GM23338 (cell line): Measurements from ENCODE around the gene ERC2. TPM values are rescaled to one million over a fixed set of nuclear protein-coding genes. Genes with fewer than 3 reads are reported as not detected.

Source experiments
- ATAC-seq: fragments of 200-7000 bp; cut with Tn5 transposase; 3 replicates; pipeline ENCODE4 v1.9.1; 2020
- DNase-seq: peaks from one replicate; pipeline ENCODE4 v3.0.0-alpha.2; 2015; ENCODE audit warnings: low spot score
- H2AFZ ChIP-seq: fragments of 200-600 bp; sonication (generic); 2 replicates; pipeline ENCODE4 v1.8.0; 2016; ENCODE audit warnings: antibody characterized with exemption, mild to moderate bottlenecking, moderate library complexity
- H3F3A ChIP-seq: fragments of 200-600 bp; sonication (generic); replicated peaks from 2 replicates; pipeline ENCODE4 v1.8.0; 2017; ENCODE audit warnings: antibody characterized with exemption, mixed run types, low read depth
- H3K27ac ChIP-seq: fragments of 200-600 bp; sonication (generic); 2 replicates; pipeline ENCODE4 v1.6.1; 2016; ENCODE audit warnings: low read depth
- H3K27me3 ChIP-seq: fragments of 200-600 bp; sonication (generic); 2 replicates; pipeline ENCODE4 v1.8.0; 2016; ENCODE audit warnings: mild to moderate bottlenecking, mixed run types, moderate library complexity; ENCODE audit not compliant: insufficient read depth
- H3K36me3 ChIP-seq: fragments of 200-600 bp; sonication (generic); 2 replicates; pipeline ENCODE4 v1.8.0; 2016; ENCODE audit warnings: mild to moderate bottlenecking; ENCODE audit not compliant: insufficient read depth
- H3K4me1 ChIP-seq: fragments of 200-600 bp; sonication (generic); 2 replicates; pipeline ENCODE4 v1.8.0; 2016; ENCODE audit warnings: mild to moderate bottlenecking, moderate library complexity; ENCODE audit not compliant: insufficient read depth
- H3K4me2 ChIP-seq: fragments of 200-600 bp; sonication (generic); 2 replicates; pipeline ENCODE4 v1.7.1; 2017; ENCODE audit warnings: mixed run types
- H3K4me3 ChIP-seq: fragments of 200-600 bp; sonication (generic); 2 replicates; pipeline ENCODE4 v1.6.1; 2016; ENCODE audit warnings: mixed run types
- H3K79me2 ChIP-seq: fragments of 200-600 bp; sonication (generic); replicated peaks from 2 replicates; pipeline ENCODE4 v1.8.0; 2017; ENCODE audit warnings: mild to moderate bottlenecking; ENCODE audit not compliant: insufficient read depth
- H3K9me2 ChIP-seq: fragments of 200-600 bp; sonication (generic); 2 replicates; pipeline ENCODE4 v1.8.0; 2017; ENCODE audit not compliant: insufficient read depth
- H4K20me1 ChIP-seq: fragments of 200-600 bp; sonication (generic); replicated peaks from 2 replicates; pipeline ENCODE4 v1.8.0; 2017; ENCODE audit warnings: mild to moderate bottlenecking; ENCODE audit not compliant: insufficient read depth
- H3K27ac Mint-ChIP-seq: 2 replicates; pipeline ENCODE4 v1.8.0; 2020; ENCODE audit warnings: inconsistent platforms, mild to moderate bottlenecking, moderate library complexity, mixed read lengths
- H3K27me3 Mint-ChIP-seq: 3 replicates; pipeline ENCODE4 v1.8.0; 2022; ENCODE audit warnings: low read depth, mild to moderate bottlenecking, moderate library complexity, mixed read lengths, inconsistent platforms; ENCODE audit not compliant: insufficient read depth, poor library complexity
- H3K36me3 Mint-ChIP-seq: 3 replicates; pipeline ENCODE4 v1.8.0; 2021; ENCODE audit warnings: low read depth, mild to moderate bottlenecking, inconsistent platforms, moderate library complexity, mixed read lengths
- H3K4me1 Mint-ChIP-seq: 3 replicates; pipeline ENCODE4 v1.8.0; 2020; ENCODE audit warnings: mild to moderate bottlenecking, inconsistent platforms, mixed read lengths
- H3K4me3 Mint-ChIP-seq: 3 replicates; pipeline ENCODE4 v1.8.0; 2021; ENCODE audit warnings: moderate library complexity, mild to moderate bottlenecking, inconsistent platforms, mixed read lengths
- H3K9me3 Mint-ChIP-seq: 3 replicates; pipeline ENCODE4 v1.8.0; 2020; ENCODE audit warnings: moderate library complexity, mild to moderate bottlenecking, inconsistent platforms, mixed read lengths
- CREB1 ChIP-seq: fragments of 250-450 bp; sonication (Bioruptor Pico); IDR thresholded peaks from 2 replicates; pipeline ENCODE4 v1.5.0; 2020; ENCODE audit warnings: low read depth, mild to moderate bottlenecking, moderate library complexity
- EZH2 ChIP-seq: fragments of 200-600 bp; sonication (generic); IDR thresholded peaks from one replicate; pipeline ENCODE4 v1.8.0; 2017; ENCODE audit warnings: antibody characterized with exemption, mild to moderate bottlenecking, low read depth; ENCODE audit not compliant: unreplicated experiment
- EZH2phosphoT487 ChIP-seq: fragments of 200-600 bp; sonication (generic); IDR thresholded peaks from one replicate; pipeline ENCODE4 v1.8.1; 2018; ENCODE audit warnings: antibody characterized with exemption; ENCODE audit not compliant: unreplicated experiment
- JUNB ChIP-seq: IDR thresholded peaks from one replicate; pipeline ENCODE4 v1.6.1; 2016; ENCODE audit warnings: antibody characterized with exemption; ENCODE audit not compliant: unreplicated experiment
- NANOG ChIP-seq: IDR thresholded peaks from 2 replicates; pipeline ENCODE4 v1.6.1; 2016; ENCODE audit warnings: antibody characterized with exemption, borderline replicate concordance
- POLR2AphosphoS5 ChIP-seq: IDR thresholded peaks from 2 replicates; pipeline ENCODE4 v1.6.1; 2016; ENCODE audit warnings: antibody characterized with exemption, low read depth
- STAT1 ChIP-seq: IDR thresholded peaks from one replicate; pipeline ENCODE4 v1.6.1; 2016; ENCODE audit warnings: antibody characterized with exemption; ENCODE audit not compliant: unreplicated experiment
- ZNF114 ChIP-seq: fragments of 250-450 bp; sonication (Bioruptor Pico); IDR thresholded peaks from 2 replicates; pipeline ENCODE4 v1.5.0; 2020; ENCODE audit warnings: mild to moderate bottlenecking, moderate library complexity
- ZNF331 ChIP-seq: fragments of 250-450 bp; sonication (Bioruptor Pico); IDR thresholded peaks from 2 replicates; pipeline ENCODE4 v1.5.0; 2020; ENCODE audit warnings: low read depth, mild to moderate bottlenecking, moderate library complexity
- ZNF462 ChIP-seq: fragments of 250-450 bp; sonication (Bioruptor Pico); IDR thresholded peaks from 2 replicates; pipeline ENCODE4 v1.5.0; 2020; ENCODE audit warnings: mild to moderate bottlenecking, moderate library complexity
- polyA plus RNA-seq: library from polyadenylated mRNA; unstranded; fragments of >200 nt; fragmentation: Nextera tagmentation; extraction: Ambion mirVana; gene quantifications from 2 replicates; pipeline ENCODE4 v1.2.1, GENCODE V29; 2016
- total RNA-seq: library from RNA; depleted of rRNA; stranded (reverse); fragments of >200 nt; shearing (Covaris generic); gene quantifications from 2 replicates; pipeline ENCODE4 v1.2.3, GENCODE V29; 2014
- TF ChIP-seq, protein P1 (sequence below): IDR thresholded peaks from 2 replicates; pipeline ENCODE4 v1.6.1; 2016; ENCODE audit warnings: antibody characterized with exemption
- TF ChIP-seq, protein P2 (sequence below): IDR thresholded peaks from one replicate; pipeline ENCODE4 v1.6.1; 2018; ENCODE audit warnings: antibody characterized with exemption; ENCODE audit not compliant: unreplicated experiment
- TF ChIP-seq, protein P3 (sequence below), 2 experiments: fragments of 200-600 bp in 1 of 2; sonication (generic) in 1 of 2; conservative IDR thresholded peaks; 2 replicates each; pipeline versions ENCODE4 v1.5.1 to v1.6.1; 2016 to 2017; ENCODE audit warnings: antibody characterized with exemption in 2 of 2, low read depth in 2 of 2, mild to moderate bottlenecking in 2 of 2, moderate library complexity in 1 of 2

The ERC2 gene
- total and polyA plus RNA-seq, 2 experiments from 2014 or later, result 11.8 to 13.7 TPM

- H3K4me1 ChIP-seq, result no peaks in the 10 kb centered on the region
- no peak for ATAC-seq
- no peak overlapping the region for H3K27ac Mint-ChIP-seq
- peaks cover 4% of the 10 kb centered on the region; the same call in 2 of the 3 replicates for H3K4me1 Mint-ChIP-seq
- H4K20me1 ChIP-seq, result no peaks in the 10 kb centered on the region
- peaks cover 6% of the 10 kb centered on the region for H3K9me2 ChIP-seq
- no peaks in the 10 kb centered on the region for H3K27me3 ChIP-seq
- DNase-seq, result no peak
- no peaks in the 10 kb centered on the region for H3K9me3 Mint-ChIP-seq
- no peak overlapping the region for H3K27ac ChIP-seq
- no peaks in the 10 kb centered on the region for H3F3A ChIP-seq
- peaks cover 2% of the 10 kb centered on the region for H3K27me3 Mint-ChIP-seq
- H3K4me2 ChIP-seq, result no peak overlapping the region
- H3K4me3 Mint-ChIP-seq, result no peak overlapping the region
- H2AFZ ChIP-seq, result no peak overlapping the region
- H3K36me3 Mint-ChIP-seq, result no peaks in the 10 kb centered on the region
- no peaks in the 10 kb centered on the region for H3K79me2 ChIP-seq
- no peak overlapping the region for H3K4me3 ChIP-seq
- H3K36me3 ChIP-seq, result no peaks in the 10 kb centered on the region
- TF ChIP-seq ZNF114 (CRISPR knock-in tag) (no peak), ZNF331 (CRISPR knock-in tag) (no peak), CREB1 (no peak), NANOG (no peak), JUNB (no peak), POLR2AphosphoS5 (no peak), ZNF462 (CRISPR knock-in tag) (no peak), STAT1 (no peak), EZH2 (no peak), EZH2phosphoT487 (no peak)
- TF ChIP-seq, protein P1, sequence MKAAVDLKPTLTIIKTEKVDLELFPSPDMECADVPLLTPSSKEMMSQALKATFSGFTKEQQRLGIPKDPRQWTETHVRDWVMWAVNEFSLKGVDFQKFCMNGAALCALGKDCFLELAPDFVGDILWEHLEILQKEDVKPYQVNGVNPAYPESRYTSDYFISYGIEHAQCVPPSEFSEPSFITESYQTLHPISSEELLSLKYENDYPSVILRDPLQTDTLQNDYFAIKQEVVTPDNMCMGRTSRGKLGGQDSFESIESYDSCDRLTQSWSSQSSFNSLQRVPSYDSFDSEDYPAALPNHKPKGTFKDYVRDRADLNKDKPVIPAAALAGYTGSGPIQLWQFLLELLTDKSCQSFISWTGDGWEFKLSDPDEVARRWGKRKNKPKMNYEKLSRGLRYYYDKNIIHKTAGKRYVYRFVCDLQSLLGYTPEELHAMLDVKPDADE, result no peak
- TF ChIP-seq, protein P2, sequence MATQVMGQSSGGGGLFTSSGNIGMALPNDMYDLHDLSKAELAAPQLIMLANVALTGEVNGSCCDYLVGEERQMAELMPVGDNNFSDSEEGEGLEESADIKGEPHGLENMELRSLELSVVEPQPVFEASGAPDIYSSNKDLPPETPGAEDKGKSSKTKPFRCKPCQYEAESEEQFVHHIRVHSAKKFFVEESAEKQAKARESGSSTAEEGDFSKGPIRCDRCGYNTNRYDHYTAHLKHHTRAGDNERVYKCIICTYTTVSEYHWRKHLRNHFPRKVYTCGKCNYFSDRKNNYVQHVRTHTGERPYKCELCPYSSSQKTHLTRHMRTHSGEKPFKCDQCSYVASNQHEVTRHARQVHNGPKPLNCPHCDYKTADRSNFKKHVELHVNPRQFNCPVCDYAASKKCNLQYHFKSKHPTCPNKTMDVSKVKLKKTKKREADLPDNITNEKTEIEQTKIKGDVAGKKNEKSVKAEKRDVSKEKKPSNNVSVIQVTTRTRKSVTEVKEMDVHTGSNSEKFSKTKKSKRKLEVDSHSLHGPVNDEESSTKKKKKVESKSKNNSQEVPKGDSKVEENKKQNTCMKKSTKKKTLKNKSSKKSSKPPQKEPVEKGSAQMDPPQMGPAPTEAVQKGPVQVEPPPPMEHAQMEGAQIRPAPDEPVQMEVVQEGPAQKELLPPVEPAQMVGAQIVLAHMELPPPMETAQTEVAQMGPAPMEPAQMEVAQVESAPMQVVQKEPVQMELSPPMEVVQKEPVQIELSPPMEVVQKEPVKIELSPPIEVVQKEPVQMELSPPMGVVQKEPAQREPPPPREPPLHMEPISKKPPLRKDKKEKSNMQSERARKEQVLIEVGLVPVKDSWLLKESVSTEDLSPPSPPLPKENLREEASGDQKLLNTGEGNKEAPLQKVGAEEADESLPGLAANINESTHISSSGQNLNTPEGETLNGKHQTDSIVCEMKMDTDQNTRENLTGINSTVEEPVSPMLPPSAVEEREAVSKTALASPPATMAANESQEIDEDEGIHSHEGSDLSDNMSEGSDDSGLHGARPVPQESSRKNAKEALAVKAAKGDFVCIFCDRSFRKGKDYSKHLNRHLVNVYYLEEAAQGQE, result no peak
- TF ChIP-seq, protein P3, sequence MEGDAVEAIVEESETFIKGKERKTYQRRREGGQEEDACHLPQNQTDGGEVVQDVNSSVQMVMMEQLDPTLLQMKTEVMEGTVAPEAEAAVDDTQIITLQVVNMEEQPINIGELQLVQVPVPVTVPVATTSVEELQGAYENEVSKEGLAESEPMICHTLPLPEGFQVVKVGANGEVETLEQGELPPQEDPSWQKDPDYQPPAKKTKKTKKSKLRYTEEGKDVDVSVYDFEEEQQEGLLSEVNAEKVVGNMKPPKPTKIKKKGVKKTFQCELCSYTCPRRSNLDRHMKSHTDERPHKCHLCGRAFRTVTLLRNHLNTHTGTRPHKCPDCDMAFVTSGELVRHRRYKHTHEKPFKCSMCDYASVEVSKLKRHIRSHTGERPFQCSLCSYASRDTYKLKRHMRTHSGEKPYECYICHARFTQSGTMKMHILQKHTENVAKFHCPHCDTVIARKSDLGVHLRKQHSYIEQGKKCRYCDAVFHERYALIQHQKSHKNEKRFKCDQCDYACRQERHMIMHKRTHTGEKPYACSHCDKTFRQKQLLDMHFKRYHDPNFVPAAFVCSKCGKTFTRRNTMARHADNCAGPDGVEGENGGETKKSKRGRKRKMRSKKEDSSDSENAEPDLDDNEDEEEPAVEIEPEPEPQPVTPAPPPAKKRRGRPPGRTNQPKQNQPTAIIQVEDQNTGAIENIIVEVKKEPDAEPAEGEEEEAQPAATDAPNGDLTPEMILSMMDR (conservative IDR thresholded peaks at IDR 0.05; ENCODE audit: low read depth in 2 of 2), result no peak
These were observed 696.8 kb downstream of the ERC2 start for GRCh38 chr3:55771503-55771902.
